NCI-H2081 treated with DMSO at 0.1 percent for 48 hours (cell line): ENCODE measurements around the gene SCUBE3.

Experiments
- DNase-seq: peaks from one replicate; lab custom pipeline; 2025; lab: John Stamatoyannopoulos, UW

Gene SCUBE3

GRCh38 chr6:35213824-35214756 lies at the start of gene SCUBE3:
Gene SCUBE3, plus strand, starts transcription at chr6:35213956. Its CDS starts 463 bp downstream, at chr6:35214419.
- DNase-seq, result no peak

- no peak for DNase-seq
Measured at GRCh38 chr6:35164277-35164676, 49.5 kb upstream of the SCUBE3 start.

DNA sequence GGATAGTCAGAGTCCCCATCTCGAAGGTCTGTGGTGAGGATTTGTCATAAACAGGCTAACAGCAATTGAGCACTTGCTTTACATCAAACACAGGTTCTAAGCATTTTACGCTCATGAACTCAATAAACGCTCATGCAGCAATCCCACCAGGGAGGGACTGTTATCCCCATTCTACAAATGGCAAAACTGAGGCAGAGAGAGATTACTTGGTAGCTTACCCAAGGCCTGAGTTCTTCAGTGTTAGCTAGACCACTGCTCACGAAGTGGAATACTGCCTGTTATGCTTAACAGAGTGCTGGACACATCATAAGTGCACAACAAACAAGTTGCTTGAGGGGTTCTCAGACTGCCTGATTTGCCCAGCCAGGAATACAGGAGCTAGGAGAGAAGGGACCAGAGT lies 48.9 kb upstream of the SCUBE3 start:
- no peak for DNase-seq

- DNase-seq, result no peak
Measured at GRCh38 chr6:35165630-35166071, 48.1 kb upstream of the SCUBE3 start.

GRCh38 chr6:35166116-35166515 lies 47.6 kb upstream of the SCUBE3 start:
- no peak for DNase-seq

- no peak for DNase-seq
Measured at GRCh38 chr6:35166520-35166919, 47.2 kb upstream of the SCUBE3 start.

DNA sequence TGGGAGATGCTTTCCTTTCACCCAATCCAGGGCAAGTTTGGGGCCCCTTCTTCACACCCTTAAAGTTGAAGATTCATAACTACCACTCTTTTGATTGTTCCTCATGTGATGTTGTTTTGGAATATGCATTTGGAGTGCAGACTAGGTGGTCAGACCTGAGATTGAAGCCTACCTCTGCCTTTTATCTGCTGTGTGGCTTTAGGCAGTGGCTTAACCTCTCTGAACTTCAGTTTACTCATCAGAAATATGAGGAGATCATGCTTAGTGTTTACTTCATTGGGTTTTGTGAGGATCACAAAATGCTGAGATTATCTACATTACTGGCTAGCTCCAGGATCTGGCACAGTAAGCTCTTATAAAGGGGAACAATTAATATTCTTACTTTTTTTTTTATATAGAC lies 46.3 kb upstream of the SCUBE3 start:
- DNase-seq, result no peak

DNA sequence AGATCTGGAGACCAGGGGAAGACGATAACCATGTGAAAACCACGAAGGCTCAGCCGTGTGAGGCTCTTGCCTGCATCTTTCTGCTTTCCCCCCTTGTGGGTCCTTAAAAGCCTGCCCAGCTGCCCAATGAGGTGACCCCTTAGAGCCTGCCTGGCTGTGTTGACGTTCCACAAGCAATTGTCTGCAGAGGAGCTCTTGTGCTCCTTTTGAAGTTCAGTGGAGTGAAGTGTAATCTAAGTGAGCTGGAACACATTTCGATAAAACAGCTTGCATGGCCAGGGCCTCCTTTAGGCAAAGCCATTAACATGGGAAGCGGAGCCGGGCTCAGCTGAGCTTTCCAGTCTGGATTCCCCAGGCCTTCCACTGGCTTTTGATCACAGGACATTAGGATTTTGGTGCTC lies 45.3 kb upstream of the SCUBE3 start:
- DNase-seq, result no peak

- DNase-seq, result no peak
Measured at GRCh38 chr6:35170166-35170565, 43.6 kb upstream of the SCUBE3 start.

DNA sequence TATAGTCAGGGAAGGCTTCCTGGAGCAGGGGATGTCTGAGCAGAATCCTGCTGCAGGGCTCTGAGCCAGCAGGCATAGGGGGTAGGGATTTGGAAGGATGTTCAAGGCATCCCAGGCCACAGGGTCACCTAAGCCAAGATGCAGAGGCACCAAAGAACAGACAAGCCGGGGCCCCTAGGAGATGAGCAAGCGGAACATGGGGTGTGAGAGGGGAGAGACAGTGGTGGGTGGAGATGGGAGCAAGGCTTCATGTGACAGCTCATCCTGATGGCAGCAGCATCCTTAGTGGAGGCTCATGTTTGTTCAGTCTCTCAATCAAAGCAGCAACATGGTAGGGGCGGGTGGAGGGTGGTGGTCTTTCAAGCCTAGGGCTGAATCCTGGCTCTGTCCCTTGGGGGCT lies 42.9 kb upstream of the SCUBE3 start:
- DNase-seq, result no peak

DNA sequence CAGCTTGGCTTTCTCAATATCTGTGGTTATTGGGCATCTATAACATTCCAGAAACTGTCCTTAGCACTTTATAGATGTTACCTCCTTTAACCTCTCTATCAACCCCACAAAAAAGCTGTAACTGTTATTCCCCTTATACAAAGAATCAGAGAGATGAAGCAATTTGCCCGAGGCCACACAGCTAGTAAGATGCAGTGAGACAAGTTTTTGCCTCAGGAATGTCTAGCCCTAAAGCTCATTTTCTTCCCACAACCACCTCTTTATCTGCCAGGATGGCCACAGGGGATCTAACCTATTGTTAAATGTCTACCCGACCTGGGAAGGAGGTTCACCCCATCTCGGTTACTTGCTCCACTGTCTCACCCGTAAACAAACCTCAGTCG lies 40.7 kb upstream of the SCUBE3 start:
- no peak for DNase-seq

DNA sequence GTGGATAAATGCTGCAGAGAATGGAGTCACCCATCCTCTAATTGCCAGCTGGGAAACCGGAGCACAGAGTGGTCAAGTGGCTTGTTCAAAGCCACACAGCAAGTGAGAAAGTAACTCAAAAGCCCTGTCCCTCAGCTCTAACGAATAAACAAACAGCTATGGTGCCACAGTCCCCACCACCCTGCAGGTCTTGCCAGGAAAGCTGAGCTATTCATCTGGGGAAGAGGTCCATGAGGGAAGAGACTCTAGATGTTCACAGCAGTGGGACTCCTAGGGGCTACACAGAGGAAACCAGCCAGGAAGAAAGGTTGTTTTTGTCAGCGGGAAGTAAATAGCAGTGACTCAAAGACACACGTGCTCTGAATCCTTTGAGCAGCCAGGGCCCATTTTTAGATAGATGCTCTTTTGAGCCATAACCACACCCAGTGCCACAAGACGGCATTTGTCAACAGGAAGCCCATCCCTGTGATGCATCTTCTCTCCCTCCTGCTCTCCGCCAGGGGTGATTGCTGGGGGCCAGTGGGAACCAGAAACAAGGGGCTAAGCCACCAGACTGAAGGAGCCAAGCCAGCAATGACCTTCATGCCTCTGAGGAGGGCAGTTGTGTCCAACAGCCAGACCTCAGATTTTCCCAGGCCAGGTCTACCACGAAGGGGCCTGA lies 40.2 kb upstream of the SCUBE3 start:
- DNase-seq, result no peak

DNA sequence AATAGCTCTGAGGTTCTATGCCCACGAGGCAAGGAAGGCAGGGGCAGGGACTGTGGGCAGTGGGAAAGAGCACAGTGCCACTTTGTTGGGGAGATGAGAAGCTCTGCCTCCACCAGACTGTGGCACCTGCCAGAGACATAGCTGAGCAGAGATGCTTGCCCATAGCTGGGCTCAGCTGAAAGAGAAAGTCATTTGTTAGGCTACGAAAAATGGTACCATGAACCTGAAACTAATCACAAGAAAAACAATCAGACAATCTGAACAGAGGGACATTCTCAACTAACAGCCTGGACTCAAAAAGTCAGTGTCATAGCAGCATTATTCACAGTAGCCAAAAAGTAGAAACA lies 39.7 kb upstream of the SCUBE3 start:
- no peak for DNase-seq

- DNase-seq, result no peak
Measured at GRCh38 chr6:35174501-35174900, 39.3 kb upstream of the SCUBE3 start.

- DNase-seq, result no peak
Measured at GRCh38 chr6:35176301-35177024, 37.3 kb upstream of the SCUBE3 start.

DNA sequence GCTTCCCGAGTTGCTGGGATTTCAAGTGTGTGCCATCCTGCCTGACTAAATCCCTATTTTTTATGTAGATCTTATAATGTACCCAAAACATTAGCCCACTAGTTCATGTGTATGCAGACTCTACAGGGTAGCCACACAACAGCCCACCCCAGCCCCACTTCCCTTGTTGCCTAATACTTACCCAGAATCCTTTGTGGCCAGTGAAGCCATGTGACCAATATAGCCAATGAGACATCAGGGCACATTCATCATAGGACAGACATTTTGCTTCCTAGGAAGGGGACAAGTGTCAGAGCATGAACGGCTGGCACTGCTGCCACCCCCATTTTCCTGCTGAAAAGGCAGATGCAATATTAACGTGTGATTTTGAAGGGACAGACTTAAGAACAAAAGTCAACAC lies 36.6 kb upstream of the SCUBE3 start:
- no peak for DNase-seq

- DNase-seq, result no peak
Measured at GRCh38 chr6:35177596-35177995, 36.2 kb upstream of the SCUBE3 start.

GRCh38 chr6:35178012-35178411 lies 35.7 kb upstream of the SCUBE3 start:
- DNase-seq, result no peak

DNA sequence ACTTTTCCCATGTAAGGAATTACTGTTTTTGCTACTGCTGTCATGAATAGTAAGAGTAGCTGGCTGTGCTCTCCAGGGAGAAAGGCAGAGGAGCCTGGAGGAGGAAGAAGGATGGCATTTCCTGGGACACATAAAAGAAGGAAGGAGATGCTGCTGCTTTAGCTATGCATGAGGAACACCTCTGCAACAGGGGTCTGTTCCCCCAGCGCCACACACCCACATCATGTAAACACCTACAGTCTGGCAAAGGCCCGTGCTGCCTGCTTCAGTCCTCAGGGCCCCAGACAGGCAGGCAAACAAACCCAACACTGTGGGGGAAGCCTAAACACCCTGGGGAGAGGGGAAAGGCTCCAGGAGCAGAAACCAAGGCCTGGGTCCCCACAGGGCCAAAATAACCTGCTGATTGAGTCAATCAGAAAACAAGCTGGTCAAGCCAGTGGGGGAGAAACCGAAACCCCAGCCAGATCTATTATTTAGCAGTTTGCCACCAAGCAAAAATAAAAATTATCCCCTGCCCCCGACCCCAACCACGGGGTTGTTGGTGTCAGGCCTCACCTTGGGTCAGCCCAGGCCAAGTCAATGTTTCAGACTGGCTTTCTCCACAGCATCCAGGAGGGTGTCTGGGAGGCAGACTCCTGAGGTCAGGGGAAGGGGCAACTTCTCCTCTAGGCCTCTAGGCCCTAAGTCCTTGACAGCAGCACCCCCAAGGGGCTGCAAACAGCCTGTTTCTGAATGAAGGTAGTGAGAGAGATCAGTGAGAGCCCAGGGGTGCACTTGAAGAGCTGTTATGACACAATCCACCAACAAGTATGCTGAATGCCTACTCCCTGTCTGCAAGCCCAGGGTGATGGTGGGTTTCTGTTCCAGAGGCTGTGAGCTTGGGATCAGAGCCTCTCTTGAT lies 34.6 kb upstream of the SCUBE3 start:
- DNase-seq, result no peak

DNA sequence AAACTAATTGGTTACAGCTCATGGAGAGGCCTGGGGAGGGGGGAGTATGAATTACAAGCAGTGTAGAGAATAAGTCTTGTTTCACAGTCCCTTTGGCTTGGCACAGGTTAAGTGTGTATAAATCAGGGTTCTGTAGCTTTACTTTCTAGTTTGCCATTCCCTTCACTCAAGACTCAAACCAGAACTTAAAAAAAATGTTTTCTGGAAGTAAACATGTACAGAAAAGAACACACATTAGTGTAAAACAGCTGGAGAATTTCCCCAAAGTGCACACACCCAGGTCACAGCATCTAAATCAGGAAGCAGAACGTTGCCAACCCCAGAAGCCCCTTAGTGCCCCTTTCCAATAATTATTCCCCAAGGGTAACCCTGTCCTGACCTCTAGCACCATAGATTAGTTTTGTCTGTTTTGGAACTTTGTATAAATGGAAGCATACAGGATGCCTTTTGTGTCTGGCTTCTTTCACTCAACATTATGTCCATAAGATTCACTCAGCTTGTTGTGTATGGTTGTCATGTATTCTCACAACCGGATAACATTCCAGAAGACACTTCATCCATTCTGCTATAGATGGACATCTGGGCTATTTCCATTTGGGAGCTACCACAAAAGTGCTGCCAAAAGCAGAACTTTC lies 33.7 kb upstream of the SCUBE3 start:
- no peak for DNase-seq

GRCh38 chr6:35181308-35181932 lies 32.3 kb upstream of the SCUBE3 start:
- no peak for DNase-seq
